Loucy (cell line): Measurements from ENCODE around the gene PLSCR4.

Experiments used
- H2AFZ ChIP-seq: fragments of 200-600 bp; sonication (generic); 2 replicates; pipeline ENCODE4 v1.6.0; 2016; ENCODE audit warnings: antibody characterized with exemption, mild to moderate bottlenecking, low read length, moderate library complexity
- H3F3A ChIP-seq: fragments of 200-600 bp; 2 replicates; pipeline ENCODE4 v1.6.0; 2016; ENCODE audit warnings: antibody characterized with exemption, low read depth, mild to moderate bottlenecking
- H3K27me3 ChIP-seq: fragments of 200-600 bp; sonication (generic); 2 replicates; pipeline ENCODE4 v1.6.1; 2014; ENCODE audit warnings: low read length, mild to moderate bottlenecking; ENCODE audit not compliant: insufficient read depth, poor library complexity, severe bottlenecking
- H3K36me3 ChIP-seq: fragments of 200-600 bp; sonication (generic); 2 replicates; pipeline ENCODE4 v1.6.1; 2016; ENCODE audit warnings: low read length; ENCODE audit not compliant: insufficient read depth
- H3K4me1 ChIP-seq: fragments of 200-600 bp; sonication (generic); 2 replicates; pipeline ENCODE4 v1.5.1; 2014; ENCODE audit warnings: low read length, mild to moderate bottlenecking; ENCODE audit not compliant: insufficient read depth, poor library complexity, severe bottlenecking
- H3K4me2 ChIP-seq: fragments of 200-600 bp; sonication (generic); 2 replicates; pipeline ENCODE4 v1.6.0; 2014; ENCODE audit warnings: antibody characterized with exemption, low read length, low read depth, mild to moderate bottlenecking; ENCODE audit not compliant: poor library complexity, severe bottlenecking
- H3K4me3 ChIP-seq: fragments of 200-600 bp; sonication (generic); 2 replicates; pipeline ENCODE4 v1.5.1; 2014; ENCODE audit warnings: low read length, mild to moderate bottlenecking, mixed read lengths; ENCODE audit not compliant: poor library complexity, severe bottlenecking
- H3K79me2 ChIP-seq: fragments of 200-600 bp; sonication (generic); 2 replicates; pipeline ENCODE4 v1.6.1; 2014; ENCODE audit warnings: low read length; ENCODE audit not compliant: insufficient read depth
- H3K9ac ChIP-seq: fragments of 200-600 bp; sonication (generic); 2 replicates; pipeline ENCODE4 v1.6.0; 2014; ENCODE audit warnings: mild to moderate bottlenecking, low read depth, low read length, moderate library complexity; ENCODE audit not compliant: poor library complexity, severe bottlenecking
- H3K9me2 ChIP-seq: fragments of 200-600 bp; sonication (generic); replicated peaks from 2 replicates; pipeline ENCODE4 v1.6.1; 2016; ENCODE audit warnings: low read depth, low read length, mixed read lengths
- H3K9me3 ChIP-seq: fragments of 200-600 bp; sonication (generic); 2 replicates; pipeline ENCODE4 v1.6.1; 2014; ENCODE audit warnings: mild to moderate bottlenecking, antibody characterized with exemption, low read length, low read depth; ENCODE audit not compliant: insufficient read depth
- H4K20me1 ChIP-seq: fragments of 200-600 bp; sonication (generic); 2 replicates; pipeline ENCODE4 v1.6.0; 2014; ENCODE audit warnings: antibody characterized with exemption, low read length, mild to moderate bottlenecking; ENCODE audit not compliant: insufficient read depth, poor library complexity, severe bottlenecking
- CTCF ChIP-seq: fragments of 200-600 bp; sonication (generic); conservative IDR thresholded peaks from 2 replicates; pipeline ENCODE4 v1.5.1; 2014; ENCODE audit warnings: mild to moderate bottlenecking, antibody characterized with exemption, low read length
- EZH2phosphoT487 ChIP-seq: fragments of 200-600 bp; IDR thresholded peaks from 2 replicates; pipeline ENCODE4 v1.6.1; 2018; ENCODE audit warnings: antibody characterized with exemption, mild to moderate bottlenecking, moderate library complexity, borderline replicate concordance

PLSCR4 gene

GRCh38 chr3:146153429-146153828 is 97.5 kb downstream of the PLSCR4 start:
- H4K20me1 ChIP-seq, result no peaks in the 10 kb centered on the region
- no peaks in the 10 kb centered on the region for H3K4me1 ChIP-seq
- H3K9ac ChIP-seq, result no peak overlapping the region
- H3K9me3 ChIP-seq, result no peaks in the 10 kb centered on the region
- H3K79me2 ChIP-seq, result no peaks in the 10 kb centered on the region
- no peaks in the 10 kb centered on the region for H3K9me2 ChIP-seq
- H3K36me3 ChIP-seq, result no peaks in the 10 kb centered on the region
- H3K4me2 ChIP-seq, result no peak overlapping the region
- H3F3A ChIP-seq, result no peaks in the 10 kb centered on the region
- no peak overlapping the region for H2AFZ ChIP-seq
- H3K27me3 ChIP-seq, result no peaks in the 10 kb centered on the region
- H3K4me3 ChIP-seq, result no peak overlapping the region
- TF ChIP-seq EZH2phosphoT487 (no peak), CTCF (no peak)

GRCh38 chr3:146152834-146153233 is 98.1 kb downstream of the PLSCR4 start:
- H4K20me1 ChIP-seq, result no peaks in the 10 kb centered on the region
- TF ChIP-seq EZH2phosphoT487 (no peak), CTCF (no peak)
- H3K9me3 ChIP-seq, result no peaks in the 10 kb centered on the region
- no peak overlapping the region for H3K4me3 ChIP-seq
- H3K27me3 ChIP-seq, result no peaks in the 10 kb centered on the region
- H3K4me2 ChIP-seq, result no peak overlapping the region
- no peaks in the 10 kb centered on the region for H3F3A ChIP-seq
- no peak overlapping the region for H2AFZ ChIP-seq
- no peaks in the 10 kb centered on the region for H3K9me2 ChIP-seq
- H3K4me1 ChIP-seq, result no peaks in the 10 kb centered on the region
- H3K9ac ChIP-seq, result no peak overlapping the region
- H3K36me3 ChIP-seq, result no peaks in the 10 kb centered on the region
- H3K79me2 ChIP-seq, result no peaks in the 10 kb centered on the region

GRCh38 chr3:146148468-146148931 is 102.4 kb downstream of the PLSCR4 start:
- H3K4me3 ChIP-seq, result no peak overlapping the region
- H3K79me2 ChIP-seq, result no peaks in the 10 kb centered on the region
- H3K9ac ChIP-seq, result no peak overlapping the region
- no peaks in the 10 kb centered on the region for H4K20me1 ChIP-seq
- H3K4me1 ChIP-seq, result no peaks in the 10 kb centered on the region
- no peak overlapping the region for H2AFZ ChIP-seq
- TF ChIP-seq CTCF (no peak), EZH2phosphoT487 (no peak)
- no peaks in the 10 kb centered on the region for H3K36me3 ChIP-seq
- no peak overlapping the region for H3K4me2 ChIP-seq
- H3K9me3 ChIP-seq, result no peaks in the 10 kb centered on the region
- H3F3A ChIP-seq, result no peaks in the 10 kb centered on the region
- no peaks in the 10 kb centered on the region for H3K9me2 ChIP-seq
- H3K27me3 ChIP-seq, result no peaks in the 10 kb centered on the region
